ENCODE results near the gene OSR1. TPM values are rescaled to one million over a fixed set of nuclear protein-coding genes. Genes with fewer than 3 reads are reported as not detected.

The OSR1 gene
- total RNA-seq, 1 experiment from 2014 or later: 1.3 TPM

DNA sequence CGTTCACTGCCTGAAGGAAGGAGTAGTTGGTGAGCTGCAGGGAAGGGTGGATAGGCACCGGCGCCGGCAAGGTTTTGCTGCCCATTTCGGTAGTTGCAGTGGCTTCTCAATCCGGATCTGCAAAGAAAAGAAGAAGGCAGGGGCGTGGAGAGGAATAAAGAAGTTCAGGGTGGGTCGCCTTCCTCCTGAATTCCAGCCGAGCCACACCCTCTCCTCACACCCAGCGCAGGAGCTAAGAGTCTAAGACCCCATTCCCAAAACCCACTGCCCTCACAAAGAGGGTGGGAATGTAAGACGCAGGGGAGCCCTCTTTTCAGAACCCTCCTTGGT is 4.7 kb downstream of the OSR1 start:
- DNase-seq (ENCODE audit: unreplicated experiment): no peak
- ChIA-PET POLR2A (interaction anchor here (0.7 kb wide), 1 partner anchor 356 kb away, joined by 3 read pairs; no protein-coding TSS in a partner anchor), CTCF (no interaction called here)
- no peak overlapping the region for H3K27ac Mint-ChIP-seq (ENCODE audit: low read depth, unreplicated experiment)
- no peaks in the 10 kb centered on the region for H3K27me3 Mint-ChIP-seq (ENCODE audit: insufficient read depth, unreplicated experiment)
- no peaks in the 10 kb centered on the region for H3K36me3 Mint-ChIP-seq (ENCODE audit: insufficient read depth, unreplicated experiment)
- H3K4me1 Mint-ChIP-seq (ENCODE audit: insufficient read depth, unreplicated experiment): no peaks in the 10 kb centered on the region
- no peak overlapping the region for H3K4me3 Mint-ChIP-seq (ENCODE audit: unreplicated experiment)
- intact Hi-C loops (cut with micrococcal nuclease): no loop called here
- TF ChIP-seq, protein P1, sequence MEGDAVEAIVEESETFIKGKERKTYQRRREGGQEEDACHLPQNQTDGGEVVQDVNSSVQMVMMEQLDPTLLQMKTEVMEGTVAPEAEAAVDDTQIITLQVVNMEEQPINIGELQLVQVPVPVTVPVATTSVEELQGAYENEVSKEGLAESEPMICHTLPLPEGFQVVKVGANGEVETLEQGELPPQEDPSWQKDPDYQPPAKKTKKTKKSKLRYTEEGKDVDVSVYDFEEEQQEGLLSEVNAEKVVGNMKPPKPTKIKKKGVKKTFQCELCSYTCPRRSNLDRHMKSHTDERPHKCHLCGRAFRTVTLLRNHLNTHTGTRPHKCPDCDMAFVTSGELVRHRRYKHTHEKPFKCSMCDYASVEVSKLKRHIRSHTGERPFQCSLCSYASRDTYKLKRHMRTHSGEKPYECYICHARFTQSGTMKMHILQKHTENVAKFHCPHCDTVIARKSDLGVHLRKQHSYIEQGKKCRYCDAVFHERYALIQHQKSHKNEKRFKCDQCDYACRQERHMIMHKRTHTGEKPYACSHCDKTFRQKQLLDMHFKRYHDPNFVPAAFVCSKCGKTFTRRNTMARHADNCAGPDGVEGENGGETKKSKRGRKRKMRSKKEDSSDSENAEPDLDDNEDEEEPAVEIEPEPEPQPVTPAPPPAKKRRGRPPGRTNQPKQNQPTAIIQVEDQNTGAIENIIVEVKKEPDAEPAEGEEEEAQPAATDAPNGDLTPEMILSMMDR (IDR thresholded peaks at IDR 0.05; ENCODE audit: unreplicated experiment): no peak
- H3K9me3 Mint-ChIP-seq (ENCODE audit: unreplicated experiment): no peaks in the 10 kb centered on the region
- BruUV-seq (replicated peaks): no TSS peak

GRCh38 chr2:19352946-19353720 is 5.3 kb downstream of the OSR1 start:
- no peaks in the 10 kb centered on the region for H3K27me3 Mint-ChIP-seq (ENCODE audit: insufficient read depth, unreplicated experiment)
- H3K4me3 Mint-ChIP-seq (ENCODE audit: unreplicated experiment): no peak overlapping the region
- H3K9me3 Mint-ChIP-seq (ENCODE audit: unreplicated experiment): no peaks in the 10 kb centered on the region
- no peak overlapping the region for H3K27ac Mint-ChIP-seq (ENCODE audit: low read depth, unreplicated experiment)
- TF ChIP-seq, protein P1 (IDR thresholded peaks at IDR 0.05; ENCODE audit: unreplicated experiment): no peak
- intact Hi-C loops (cut with micrococcal nuclease): no loop called here
- POLR2A ChIA-PET: no interaction called here
- peaks cover 4% of the 10 kb centered on the region for H3K36me3 Mint-ChIP-seq (ENCODE audit: insufficient read depth, unreplicated experiment)
- BruUV-seq (replicated peaks): no TSS peak
- no peaks in the 10 kb centered on the region for H3K4me1 Mint-ChIP-seq (ENCODE audit: insufficient read depth, unreplicated experiment)
- CTCF ChIA-PET: interaction anchor here (0.6 to 0.7 kb wide), 2 partner anchors 310 to 511 kb away, joined by 3 read pairs; no protein-coding TSS in a partner anchor
- no peak for DNase-seq (ENCODE audit: unreplicated experiment)

DNA sequence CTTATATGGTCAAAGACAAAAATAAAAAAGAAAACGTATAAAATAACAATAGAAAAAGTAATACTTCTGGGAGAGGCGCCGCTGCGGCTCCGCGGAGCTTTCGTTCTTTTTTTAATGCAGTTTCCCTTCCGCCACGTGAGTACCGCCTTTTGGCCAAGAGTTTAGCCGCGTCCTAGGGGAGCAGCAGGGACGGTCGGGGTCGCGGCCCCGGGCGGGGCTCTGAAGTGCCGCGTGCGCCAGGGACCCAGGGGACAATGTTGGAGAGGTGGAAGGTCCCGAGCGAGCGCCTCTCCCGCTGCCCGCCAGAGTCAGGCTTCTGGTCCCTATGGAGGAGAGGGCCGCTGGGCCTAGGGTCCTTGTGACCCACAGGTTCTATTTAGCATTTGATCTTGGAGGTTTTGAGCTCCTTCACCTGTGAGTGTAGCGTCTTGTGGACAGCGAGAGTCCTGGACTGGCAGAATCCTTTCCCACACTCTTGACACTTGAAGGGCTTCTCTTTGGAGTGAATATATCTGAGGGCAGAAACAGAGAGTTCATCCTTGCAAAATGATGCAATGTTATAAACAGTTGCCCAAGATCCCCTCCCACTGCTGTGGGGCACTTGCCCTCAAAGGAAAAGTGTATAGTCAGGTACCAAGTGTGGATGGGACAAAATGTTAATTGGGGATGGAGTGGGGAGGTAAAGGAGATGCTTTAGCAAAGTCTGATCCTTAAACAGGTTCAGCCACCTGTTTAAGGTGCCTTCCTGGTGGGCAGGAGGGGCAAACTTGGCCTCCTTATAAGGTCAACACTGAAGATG is 6.3 kb downstream of the OSR1 start:
- TF ChIP-seq, protein P1 (IDR thresholded peaks at IDR 0.05; ENCODE audit: unreplicated experiment): no peak
- Mint-ChIP-seq H3K27me3 (ENCODE audit: insufficient read depth, unreplicated experiment) (no peaks in the 10 kb centered on the region), H3K4me1 (ENCODE audit: insufficient read depth, unreplicated experiment) (no peaks in the 10 kb centered on the region), H3K4me3 (ENCODE audit: unreplicated experiment) (no peak overlapping the region), H3K36me3 (ENCODE audit: insufficient read depth, unreplicated experiment) (peaks cover 9% of the 10 kb centered on the region), H3K9me3 (ENCODE audit: unreplicated experiment) (no peaks in the 10 kb centered on the region), H3K27ac (ENCODE audit: low read depth, unreplicated experiment) (no peak overlapping the region)
- ChIA-PET POLR2A (interaction anchor here (0.9 to 1.0 kb wide), 2 partner anchors 96 to 247 kb away, joined by 3 read pairs; no protein-coding TSS in a partner anchor), CTCF (interaction anchor here (0.5 to 0.6 kb wide), 3 partner anchors 311 to 805 kb away, joined by 3 read pairs; no protein-coding TSS in a partner anchor)
- no peak for DNase-seq (ENCODE audit: unreplicated experiment)
- intact Hi-C loops (cut with micrococcal nuclease): no loop called here
- no TSS peak for BruUV-seq (replicated peaks)

GRCh38 chr2:19351499-19351898 is 6.9 kb downstream of the OSR1 start:
- CTCF ChIA-PET: interaction anchor here (0.6 to 1.2 kb wide), 2 partner anchors 10 to 805 kb away, joined by 3 read pairs; no protein-coding TSS in a partner anchor
- TF ChIP-seq, protein P1 (IDR thresholded peaks at IDR 0.05; ENCODE audit: unreplicated experiment): no peak
- BruUV-seq (replicated peaks): no TSS peak
- POLR2A ChIA-PET: interaction anchor here (0.9 to 1.0 kb wide), 2 partner anchors 95 to 247 kb away, joined by 3 read pairs; no protein-coding TSS in a partner anchor
- intact Hi-C loops (cut with micrococcal nuclease): no loop called here
- Mint-ChIP-seq H3K4me1 (ENCODE audit: insufficient read depth, unreplicated experiment) (no peaks in the 10 kb centered on the region), H3K36me3 (ENCODE audit: insufficient read depth, unreplicated experiment) (peaks cover 11% of the 10 kb centered on the region), H3K9me3 (ENCODE audit: unreplicated experiment) (no peaks in the 10 kb centered on the region), H3K27ac (ENCODE audit: low read depth, unreplicated experiment) (no peak overlapping the region), H3K27me3 (ENCODE audit: insufficient read depth, unreplicated experiment) (no peaks in the 10 kb centered on the region), H3K4me3 (ENCODE audit: unreplicated experiment) (no peak overlapping the region)
- DNase-seq (ENCODE audit: unreplicated experiment): no peak
